ENCODE results near the gene PRKG1. TPM values are rescaled to one million over a fixed set of nuclear protein-coding genes. Genes with fewer than 3 reads are reported as not detected.

PRKG1 gene
- total RNA-seq, 1 experiment from 2014 or later, result 16.5 TPM

DNA sequence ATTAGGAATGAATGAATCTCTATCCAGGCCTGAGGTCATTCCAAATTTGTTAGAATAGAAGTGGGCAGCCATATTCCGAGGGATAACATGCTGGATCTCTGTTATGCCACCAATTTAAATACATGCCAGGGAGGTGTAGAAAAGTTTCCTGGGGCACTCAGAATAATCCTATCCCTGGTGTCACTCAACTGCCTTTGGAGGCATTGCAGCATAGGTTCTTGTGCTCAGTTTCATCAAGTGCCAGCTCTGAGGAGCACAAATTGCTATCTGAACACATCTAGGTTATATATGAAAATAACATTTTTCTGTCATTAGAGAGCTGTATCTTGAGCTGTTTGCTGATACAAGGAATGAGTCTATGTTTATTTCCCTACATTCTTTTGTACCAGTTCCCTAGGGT, 427.8 kb downstream of the PRKG1 start:
- TF ChIP-seq IRF2 (CRISPR knock-in tag; IDR thresholded peaks at IDR 0.05; ENCODE audit: borderline replicate concordance, low read depth), result no peak
- TF ChIP-seq ZNF263 (CRISPR knock-in tag; IDR thresholded peaks at IDR 0.05; ENCODE audit: low read depth), result no peak
- no peak for TF ChIP-seq GTF2I (CRISPR knock-in tag; conservative IDR thresholded peaks at IDR 0.05)
- TF ChIP-seq ZNF671 (CRISPR knock-in tag; IDR thresholded peaks at IDR 0.05), result no peak
- TF ChIP-seq, protein P1, sequence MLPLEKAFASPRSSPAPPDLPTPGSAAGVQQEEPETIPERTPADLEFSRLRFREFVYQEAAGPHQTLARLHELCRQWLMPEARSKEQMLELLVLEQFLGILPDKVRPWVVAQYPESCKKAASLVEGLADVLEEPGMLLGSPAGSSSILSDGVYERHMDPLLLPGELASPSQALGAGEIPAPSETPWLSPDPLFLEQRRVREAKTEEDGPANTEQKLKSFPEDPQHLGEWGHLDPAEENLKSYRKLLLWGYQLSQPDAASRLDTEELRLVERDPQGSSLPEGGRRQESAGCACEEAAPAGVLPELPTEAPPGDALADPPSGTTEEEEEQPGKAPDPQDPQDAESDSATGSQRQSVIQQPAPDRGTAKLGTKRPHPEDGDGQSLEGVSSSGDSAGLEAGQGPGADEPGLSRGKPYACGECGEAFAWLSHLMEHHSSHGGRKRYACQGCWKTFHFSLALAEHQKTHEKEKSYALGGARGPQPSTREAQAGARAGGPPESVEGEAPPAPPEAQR (CRISPR knock-in tag; IDR thresholded peaks at IDR 0.05), result no peak
- TF ChIP-seq MLX (CRISPR knock-in tag; IDR thresholded peaks at IDR 0.05), result no peak
- TF ChIP-seq AR (CRISPR knock-in tag; IDR thresholded peaks at IDR 0.05), result no peak
- no peak for TF ChIP-seq SMAD4 (CRISPR knock-in tag; IDR thresholded peaks at IDR 0.05)
- TF ChIP-seq NR2C2 (CRISPR knock-in tag; IDR thresholded peaks at IDR 0.05), result no peak
- TF ChIP-seq FOXJ3 (CRISPR knock-in tag; IDR thresholded peaks at IDR 0.05; ENCODE audit: borderline replicate concordance), result no peak
- TF ChIP-seq ETV6 (CRISPR knock-in tag; IDR thresholded peaks at IDR 0.05), result no peak
- no peak for TF ChIP-seq E2F1 (CRISPR knock-in tag; IDR thresholded peaks at IDR 0.05)
- TF ChIP-seq TP53 (CRISPR knock-in tag; IDR thresholded peaks at IDR 0.05), result no peak
- TF ChIP-seq, protein P2, sequence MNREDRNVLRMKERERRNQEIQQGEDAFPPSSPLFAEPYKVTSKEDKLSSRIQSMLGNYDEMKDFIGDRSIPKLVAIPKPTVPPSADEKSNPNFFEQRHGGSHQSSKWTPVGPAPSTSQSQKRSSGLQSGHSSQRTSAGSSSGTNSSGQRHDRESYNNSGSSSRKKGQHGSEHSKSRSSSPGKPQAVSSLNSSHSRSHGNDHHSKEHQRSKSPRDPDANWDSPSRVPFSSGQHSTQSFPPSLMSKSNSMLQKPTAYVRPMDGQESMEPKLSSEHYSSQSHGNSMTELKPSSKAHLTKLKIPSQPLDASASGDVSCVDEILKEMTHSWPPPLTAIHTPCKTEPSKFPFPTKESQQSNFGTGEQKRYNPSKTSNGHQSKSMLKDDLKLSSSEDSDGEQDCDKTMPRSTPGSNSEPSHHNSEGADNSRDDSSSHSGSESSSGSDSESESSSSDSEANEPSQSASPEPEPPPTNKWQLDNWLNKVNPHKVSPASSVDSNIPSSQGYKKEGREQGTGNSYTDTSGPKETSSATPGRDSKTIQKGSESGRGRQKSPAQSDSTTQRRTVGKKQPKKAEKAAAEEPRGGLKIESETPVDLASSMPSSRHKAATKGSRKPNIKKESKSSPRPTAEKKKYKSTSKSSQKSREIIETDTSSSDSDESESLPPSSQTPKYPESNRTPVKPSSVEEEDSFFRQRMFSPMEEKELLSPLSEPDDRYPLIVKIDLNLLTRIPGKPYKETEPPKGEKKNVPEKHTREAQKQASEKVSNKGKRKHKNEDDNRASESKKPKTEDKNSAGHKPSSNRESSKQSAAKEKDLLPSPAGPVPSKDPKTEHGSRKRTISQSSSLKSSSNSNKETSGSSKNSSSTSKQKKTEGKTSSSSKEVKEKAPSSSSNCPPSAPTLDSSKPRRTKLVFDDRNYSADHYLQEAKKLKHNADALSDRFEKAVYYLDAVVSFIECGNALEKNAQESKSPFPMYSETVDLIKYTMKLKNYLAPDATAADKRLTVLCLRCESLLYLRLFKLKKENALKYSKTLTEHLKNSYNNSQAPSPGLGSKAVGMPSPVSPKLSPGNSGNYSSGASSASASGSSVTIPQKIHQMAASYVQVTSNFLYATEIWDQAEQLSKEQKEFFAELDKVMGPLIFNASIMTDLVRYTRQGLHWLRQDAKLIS (CRISPR knock-in tag; IDR thresholded peaks at IDR 0.05; ENCODE audit: borderline replicate concordance), result no peak
- TF ChIP-seq PRRX2 (CRISPR knock-in tag; IDR thresholded peaks at IDR 0.05), result no peak
- Mint-ChIP-seq H3K27me3 (ENCODE audit: low read depth) (no peaks in the 10 kb centered on the region), H3K4me1 (peaks cover 5% of the 10 kb centered on the region; the same call in 1 of the 2 replicates), H3K4me3 (no peak overlapping the region), H3K9me3 (no peaks in the 10 kb centered on the region; the same call in 1 of the 2 replicates), H3K27ac (no peak overlapping the region), H3K36me3 (no peaks in the 10 kb centered on the region)
- ChIA-PET POLR2A (no interaction called here), CTCF (interaction anchor here (0.5 kb wide), 1 partner anchor 35 kb away, joined by 3 read pairs; no protein-coding TSS in a partner anchor)
- no peak for ATAC-seq
- no peak for DNase-seq (ENCODE audit: low spot score)

DNA sequence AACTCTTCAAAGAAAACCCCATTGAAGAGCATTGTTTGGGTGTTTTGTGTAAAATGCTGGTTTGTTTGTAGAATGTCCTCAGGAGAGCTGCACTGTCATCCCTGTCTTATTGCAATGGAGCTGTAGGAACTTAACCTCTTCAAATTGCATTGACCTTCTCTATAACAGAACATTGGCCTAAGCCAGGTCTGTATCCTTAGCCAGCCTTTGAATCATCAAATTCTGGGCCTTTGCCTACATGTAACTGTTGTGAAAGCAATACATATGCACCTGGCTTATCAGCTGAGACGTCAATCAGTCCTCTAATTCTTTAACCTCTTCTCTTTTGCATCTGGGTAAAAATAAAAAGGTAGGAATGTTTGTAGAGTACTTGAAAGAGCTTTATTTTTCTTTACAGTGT, 429.1 kb downstream of the PRKG1 start:
- CTCF ChIA-PET, result no interaction called here
- no peaks in the 10 kb centered on the region for H3K36me3 Mint-ChIP-seq

More for the DNA sequence above, 429.1 kb downstream of the PRKG1 start:
- Mint-ChIP-seq H3K4me3 (no peak overlapping the region), H3K4me1 (peaks cover 5% of the 10 kb centered on the region; the same call in 1 of the 2 replicates), H3K27ac (no peak overlapping the region), H3K9me3 (no peaks in the 10 kb centered on the region; the same call in 1 of the 2 replicates), H3K27me3 (ENCODE audit: low read depth) (no peaks in the 10 kb centered on the region)
- no peak for TF ChIP-seq ZNF232 (CRISPR knock-in tag; IDR thresholded peaks at IDR 0.05)
- TF ChIP-seq TEAD1 (CRISPR knock-in tag; IDR thresholded peaks at IDR 0.05), result no peak
- TF ChIP-seq RORB (CRISPR knock-in tag; IDR thresholded peaks at IDR 0.05), result no peak
- no peak for TF ChIP-seq ZNF121 (CRISPR knock-in tag; IDR thresholded peaks at IDR 0.05)
- TF ChIP-seq CREB1 (CRISPR knock-in tag; IDR thresholded peaks at IDR 0.05), result no peak
- no peak for TF ChIP-seq ZNF281 (CRISPR knock-in tag; IDR thresholded peaks at IDR 0.05)
- POLR2A ChIA-PET, result no interaction called here
- ATAC-seq (no peak), DNase-seq (ENCODE audit: low spot score) (no peak)

Measured in WTC11 (cell line).